GM12801 (cell line): ENCODE measurements around the gene KRCC1.
A peak's percentile ranks its signal among the peaks of the same experiment; 100 is the strongest.

Experiments
- CTCF ChIP-seq: IDR thresholded peaks from one replicate; pipeline ENCODE4 v1.5.1; 2011; ENCODE audit warnings: control low read depth; ENCODE audit not compliant: insufficient read length; ENCODE audit errors: extremely low read depth

Gene KRCC1

GRCh38 chr2:88067189-88067588 is 11.6 kb upstream of the KRCC1 start:
- TF ChIP-seq CTCF = no peak

- no peak for TF ChIP-seq CTCF
These were observed 11.0 kb upstream of the KRCC1 start for GRCh38 chr2:88066543-88066942.

GRCh38 chr2:88061295-88061694 is 5.7 kb upstream of the KRCC1 start:
- TF ChIP-seq CTCF = no peak

- no peak for TF ChIP-seq CTCF
These were observed 5.3 kb upstream of the KRCC1 start for GRCh38 chr2:88060907-88061275.

- peak; percentile 52 for TF ChIP-seq CTCF
These were observed 4.7 kb upstream of the KRCC1 start for GRCh38 chr2:88059979-88060906.

GRCh38 chr2:88058191-88058590 is 2.6 kb upstream of the KRCC1 start:
- TF ChIP-seq CTCF = no peak

GRCh38 chr2:88057437-88057844 is 1.9 kb upstream of the KRCC1 start:
- no peak for TF ChIP-seq CTCF
